ENCODE results near the gene ATP10A. TPM values are rescaled to one million over a fixed set of nuclear protein-coding genes. Genes with fewer than 3 reads are reported as not detected.
"Not testable (repeated sequence)": the region's sequence is repeated elsewhere in the genome, so short reads cannot be mapped to it uniquely, and the experiment has no call there.

The ATP10A gene
- total RNA-seq, 1 experiment from 2014 or later: 3.0 TPM

GRCh38 chr15:25652704-25653103 is 210.4 kb downstream of the ATP10A start:
- peaks cover 5% of the 10 kb centered on the region for H3K9me3 Mint-ChIP-seq (ENCODE audit: low read depth, unreplicated experiment)
- CTCF ChIA-PET: no interaction called here
- no peak overlapping the region for H3K27ac Mint-ChIP-seq (ENCODE audit: unreplicated experiment)
- intact Hi-C loops (cut with micrococcal nuclease; ENCODE audit: unreplicated experiment): no loop called here
- H3K4me1 Mint-ChIP-seq (ENCODE audit: low read depth, unreplicated experiment): no peaks in the 10 kb centered on the region
- H3K27me3 Mint-ChIP-seq (ENCODE audit: unreplicated experiment): no peaks in the 10 kb centered on the region
- H3K36me3 Mint-ChIP-seq (ENCODE audit: insufficient read depth, unreplicated experiment): no peaks in the 10 kb centered on the region
- no TSS peak for BruUV-seq (replicated peaks)
- TF ChIP-seq CTCF (IDR thresholded peaks at IDR 0.05; ENCODE audit: unreplicated experiment): no peak
- no peak for DNase-seq
- no peak overlapping the region for H3K4me3 Mint-ChIP-seq (ENCODE audit: low read depth, unreplicated experiment)

- intact Hi-C loops (cut with micrococcal nuclease; ENCODE audit: unreplicated experiment): no loop called here
- no TSS peak for BruUV-seq (replicated peaks)
- no peak overlapping the region for H3K4me3 Mint-ChIP-seq (ENCODE audit: low read depth, unreplicated experiment)
- H3K36me3 Mint-ChIP-seq (ENCODE audit: insufficient read depth, unreplicated experiment): no peaks in the 10 kb centered on the region
- no peaks in the 10 kb centered on the region for H3K4me1 Mint-ChIP-seq (ENCODE audit: low read depth, unreplicated experiment)
- H3K27me3 Mint-ChIP-seq (ENCODE audit: unreplicated experiment): no peaks in the 10 kb centered on the region
- no peak for DNase-seq
- CTCF ChIA-PET: no interaction called here
- H3K27ac Mint-ChIP-seq (ENCODE audit: unreplicated experiment): no peak overlapping the region
- peaks cover 5% of the 10 kb centered on the region for H3K9me3 Mint-ChIP-seq (ENCODE audit: low read depth, unreplicated experiment)
- no peak for TF ChIP-seq CTCF (IDR thresholded peaks at IDR 0.05; ENCODE audit: unreplicated experiment)
Measured at GRCh38 chr15:25649390-25649789, 213.7 kb downstream of the ATP10A start.

- Mint-ChIP-seq H3K9me3 (ENCODE audit: low read depth, unreplicated experiment) (no peaks in the 10 kb centered on the region), H3K36me3 (ENCODE audit: insufficient read depth, unreplicated experiment) (no peaks in the 10 kb centered on the region), H3K4me1 (ENCODE audit: low read depth, unreplicated experiment) (no peaks in the 10 kb centered on the region), H3K4me3 (ENCODE audit: low read depth, unreplicated experiment) (no peak overlapping the region), H3K27ac (ENCODE audit: unreplicated experiment) (no peak overlapping the region), H3K27me3 (ENCODE audit: unreplicated experiment) (no peaks in the 10 kb centered on the region)
- TF ChIP-seq CTCF (IDR thresholded peaks at IDR 0.05; ENCODE audit: unreplicated experiment): no peak
- intact Hi-C loops (cut with micrococcal nuclease; ENCODE audit: unreplicated experiment): no loop called here
- no peak for DNase-seq
- CTCF ChIA-PET: no interaction called here
- BruUV-seq (replicated peaks): no TSS peak
Measured at GRCh38 chr15:25643120-25643519, 220.0 kb downstream of the ATP10A start.

GRCh38 chr15:25641762-25642161 is 221.4 kb downstream of the ATP10A start:
- Mint-ChIP-seq H3K27me3 (ENCODE audit: unreplicated experiment) (no peaks in the 10 kb centered on the region), H3K4me3 (ENCODE audit: low read depth, unreplicated experiment) (no peak overlapping the region), H3K4me1 (ENCODE audit: low read depth, unreplicated experiment) (no peaks in the 10 kb centered on the region), H3K27ac (ENCODE audit: unreplicated experiment) (no peak overlapping the region), H3K9me3 (ENCODE audit: low read depth, unreplicated experiment) (no peaks in the 10 kb centered on the region), H3K36me3 (ENCODE audit: insufficient read depth, unreplicated experiment) (no peaks in the 10 kb centered on the region)
- BruUV-seq (replicated peaks): no TSS peak
- TF ChIP-seq CTCF (IDR thresholded peaks at IDR 0.05; ENCODE audit: unreplicated experiment): no peak
- no peak for DNase-seq
- CTCF ChIA-PET: no interaction called here
- intact Hi-C loops (cut with micrococcal nuclease; ENCODE audit: unreplicated experiment): no loop called here

- H3K27ac Mint-ChIP-seq (ENCODE audit: unreplicated experiment): no peak overlapping the region
Measured at GRCh38 chr15:25641361-25641760, 221.8 kb downstream of the ATP10A start.

GRCh38 chr15:25640959-25641358 is 222.2 kb downstream of the ATP10A start:
- H3K36me3 Mint-ChIP-seq (ENCODE audit: insufficient read depth, unreplicated experiment); H3K4me3 Mint-ChIP-seq (ENCODE audit: low read depth, unreplicated experiment); BruUV-seq (replicated peaks); H3K27me3 Mint-ChIP-seq (ENCODE audit: unreplicated experiment); H3K27ac Mint-ChIP-seq (ENCODE audit: unreplicated experiment); H3K9me3 Mint-ChIP-seq (ENCODE audit: low read depth, unreplicated experiment); intact Hi-C loops (cut with micrococcal nuclease; ENCODE audit: unreplicated experiment); DNase-seq; H3K4me1 Mint-ChIP-seq (ENCODE audit: low read depth, unreplicated experiment); CTCF ChIA-PET: not testable (repeated sequence)

More at GRCh38 chr15:25641361-25641760, 221.8 kb downstream of the ATP10A start:
- Mint-ChIP-seq H3K27me3 (ENCODE audit: unreplicated experiment) (no peaks in the 10 kb centered on the region), H3K4me3 (ENCODE audit: low read depth, unreplicated experiment) (no peak overlapping the region), H3K9me3 (ENCODE audit: low read depth, unreplicated experiment) (no peaks in the 10 kb centered on the region), H3K4me1 (ENCODE audit: low read depth, unreplicated experiment) (no peaks in the 10 kb centered on the region), H3K36me3 (ENCODE audit: insufficient read depth, unreplicated experiment) (no peaks in the 10 kb centered on the region)
- CTCF ChIA-PET: no interaction called here
- TF ChIP-seq CTCF (IDR thresholded peaks at IDR 0.05; ENCODE audit: unreplicated experiment): no peak
- no peak for DNase-seq
- no TSS peak for BruUV-seq (replicated peaks)
- intact Hi-C loops (cut with micrococcal nuclease; ENCODE audit: unreplicated experiment): no loop called here

All from Calu3 (cell line).